Esophagus muscularis mucosa (tissue), 3 donors: ENCODE measurements around the gene RNASEH1.

Experiments
- POLR2A ChIP-seq: fragments of 450-650 bp; IDR thresholded peaks from one replicate; pipeline ENCODE4 v1.6.1; 2017; ENCODE audit warnings: antibody characterized with exemption, moderate library complexity, mild to moderate bottlenecking, low read depth
- POLR2AphosphoS5 ChIP-seq, 2 donors: sonication (generic); formaldehyde crosslinking; IDR thresholded peaks; one replicate each; pipeline ENCODE4 v1.6.1; 2017; ENCODE audit warnings: antibody characterized with exemption in 2 of 2
- TF ChIP-seq, protein P1 (sequence below), 3 experiments: fragments of 200-600 bp in 2 of 3; fragments of 450-650 bp in 1 of 3; sonication (generic) in 2 of 3; IDR thresholded peaks; one replicate each; pipeline ENCODE4 v1.5.1; 2017 to 2019; ENCODE audit warnings: antibody characterized with exemption in 3 of 3, mild to moderate bottlenecking in 2 of 3, moderate library complexity in 1 of 3

GRCh38 chr2:3523551-3524041 lies 34.5 kb downstream of the RNASEH1 start:
- TF ChIP-seq, protein P1, sequence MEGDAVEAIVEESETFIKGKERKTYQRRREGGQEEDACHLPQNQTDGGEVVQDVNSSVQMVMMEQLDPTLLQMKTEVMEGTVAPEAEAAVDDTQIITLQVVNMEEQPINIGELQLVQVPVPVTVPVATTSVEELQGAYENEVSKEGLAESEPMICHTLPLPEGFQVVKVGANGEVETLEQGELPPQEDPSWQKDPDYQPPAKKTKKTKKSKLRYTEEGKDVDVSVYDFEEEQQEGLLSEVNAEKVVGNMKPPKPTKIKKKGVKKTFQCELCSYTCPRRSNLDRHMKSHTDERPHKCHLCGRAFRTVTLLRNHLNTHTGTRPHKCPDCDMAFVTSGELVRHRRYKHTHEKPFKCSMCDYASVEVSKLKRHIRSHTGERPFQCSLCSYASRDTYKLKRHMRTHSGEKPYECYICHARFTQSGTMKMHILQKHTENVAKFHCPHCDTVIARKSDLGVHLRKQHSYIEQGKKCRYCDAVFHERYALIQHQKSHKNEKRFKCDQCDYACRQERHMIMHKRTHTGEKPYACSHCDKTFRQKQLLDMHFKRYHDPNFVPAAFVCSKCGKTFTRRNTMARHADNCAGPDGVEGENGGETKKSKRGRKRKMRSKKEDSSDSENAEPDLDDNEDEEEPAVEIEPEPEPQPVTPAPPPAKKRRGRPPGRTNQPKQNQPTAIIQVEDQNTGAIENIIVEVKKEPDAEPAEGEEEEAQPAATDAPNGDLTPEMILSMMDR (IDR thresholded peaks at IDR 0.05) = no peak
- TF ChIP-seq POLR2AphosphoS5 (IDR thresholded peaks at IDR 0.05) (no peak), POLR2A (no peak)
